Smooth muscle cell (in vitro differentiated cells): ENCODE results near the gene COX7A2. TPM values are rescaled to one million over a fixed set of nuclear protein-coding genes. Genes with fewer than 3 reads are reported as not detected.

Source experiments
- DNase-seq: peaks from one replicate; lab custom pipeline; 2025; ENCODE audit not compliant: unreplicated experiment; lab: John Stamatoyannopoulos, UW
- H2AFZ ChIP-seq: fragments of 200-600 bp; sonication (generic); 2 replicates; pipeline ENCODE4 v1.6.0; 2016; ENCODE audit warnings: antibody characterized with exemption, low read depth, mild to moderate bottlenecking
- H3F3A ChIP-seq: fragments of 200-600 bp; sonication (generic); 2 replicates; pipeline ENCODE4 v1.6.0; 2017; ENCODE audit warnings: antibody characterized with exemption, low read depth
- H3K27ac ChIP-seq: fragments of 200-600 bp; sonication (generic); 2 replicates; pipeline ENCODE4 v1.5.1; 2016; ENCODE audit warnings: low read depth, mild to moderate bottlenecking
- H3K27me3 ChIP-seq: fragments of 200-600 bp; sonication (generic); 2 replicates; pipeline ENCODE4 v1.6.1; 2016; ENCODE audit warnings: low read depth, mild to moderate bottlenecking
- H3K36me3 ChIP-seq: fragments of 200-600 bp; sonication (generic); 2 replicates; pipeline ENCODE4 v1.5.1; 2016; ENCODE audit warnings: low read depth
- H3K4me1 ChIP-seq: fragments of 200-600 bp; sonication (generic); 2 replicates; pipeline ENCODE4 v1.5.1; 2016; ENCODE audit warnings: low read depth
- H3K4me2 ChIP-seq: fragments of 200-600 bp; sonication (generic); 2 replicates; pipeline ENCODE4 v1.6.0; 2016; ENCODE audit warnings: mild to moderate bottlenecking
- H3K4me3 ChIP-seq: fragments of 200-600 bp; sonication (generic); 2 replicates; pipeline ENCODE4 v1.5.1; 2016; ENCODE audit warnings: mild to moderate bottlenecking
- H3K79me2 ChIP-seq: fragments of 200-600 bp; sonication (generic); 2 replicates; pipeline ENCODE4 v1.6.0; 2016; ENCODE audit warnings: low read depth, mild to moderate bottlenecking
- H3K9ac ChIP-seq: fragments of 200-600 bp; sonication (generic); 2 replicates; pipeline ENCODE4 v1.6.0; 2016; ENCODE audit warnings: low read depth
- H3K9me3 ChIP-seq: fragments of 200-600 bp; sonication (generic); replicated peaks from 2 replicates; pipeline ENCODE4 v1.5.1; 2016; ENCODE audit warnings: low read depth
- H4K20me1 ChIP-seq: fragments of 200-600 bp; sonication (generic); 2 replicates; pipeline ENCODE4 v1.6.0; 2016; ENCODE audit warnings: low read depth
- WGBS: methylation state at CpG from one replicate; pipeline ENCODE4 v1.1.7; 2016; ENCODE audit warnings: low lambda C conversion rate; 5-methylcytosine and 5-hydroxymethylcytosine counted together
- polyA plus RNA-seq: library from polyadenylated mRNA; unstranded; fragments of >200 nt; fragmentation: Nextera tagmentation; extraction: Ambion mirVana; gene quantifications from 2 replicates; pipeline ENCODE4 v1.2.1, GENCODE V29; 2016
- total RNA-seq: library from RNA; depleted of rRNA; stranded (reverse); fragments of >200 nt; gene quantifications from 2 replicates; pipeline ENCODE4 v1.2.3, GENCODE V29; 2014
- TF ChIP-seq, protein P1 (sequence below): fragments of 200-600 bp; sonication (generic); IDR thresholded peaks from 2 replicates; pipeline ENCODE4 v1.5.1; 2017; ENCODE audit warnings: borderline replicate concordance, mild to moderate bottlenecking, antibody characterized with exemption; ENCODE audit not compliant: insufficient read depth, poor library complexity, severe bottlenecking

The COX7A2 gene
- total and polyA plus RNA-seq, 2 experiments from 2014 or later = 802 to 1,287 TPM

DNA sequence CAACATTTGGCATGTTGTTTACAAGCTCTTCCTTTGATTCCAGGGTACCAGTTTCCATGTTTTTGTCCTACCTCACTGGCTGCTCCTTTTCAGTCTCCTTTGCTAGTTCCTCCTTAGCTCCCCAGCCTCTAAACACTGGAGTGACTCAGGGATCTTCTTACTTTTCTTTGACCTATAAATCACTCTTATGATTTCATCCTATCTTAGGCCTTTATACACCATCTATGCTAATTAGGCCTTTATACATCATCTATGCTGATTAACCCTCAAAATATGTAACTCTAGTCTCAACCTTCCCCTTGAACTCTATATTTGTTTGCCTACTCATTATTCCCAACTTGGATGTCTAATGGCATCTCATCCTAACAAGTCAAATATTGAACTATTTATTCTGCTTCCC lies 31.5 kb upstream of the COX7A2 start:
- Histone ChIP-seq H3K27me3 (no peaks in the 10 kb centered on the region), H3K9me3 (no peaks in the 10 kb centered on the region), H3K4me2 (peak overlapping the region; percentile 53), H3F3A (peaks cover 25% of the 10 kb centered on the region), H3K9ac (no peak overlapping the region), H3K27ac (peak overlapping the region; percentile 99), H3K4me3 (no peak overlapping the region), H3K36me3 (peaks cover 4% of the 10 kb centered on the region), H3K79me2 (peaks cover 91% of the 10 kb centered on the region), H3K4me1 (peaks cover 55% of the 10 kb centered on the region), H2AFZ (no peak overlapping the region), H4K20me1 (peaks cover 20% of the 10 kb centered on the region)
- DNase-seq = no peak
- TF ChIP-seq, protein P1, sequence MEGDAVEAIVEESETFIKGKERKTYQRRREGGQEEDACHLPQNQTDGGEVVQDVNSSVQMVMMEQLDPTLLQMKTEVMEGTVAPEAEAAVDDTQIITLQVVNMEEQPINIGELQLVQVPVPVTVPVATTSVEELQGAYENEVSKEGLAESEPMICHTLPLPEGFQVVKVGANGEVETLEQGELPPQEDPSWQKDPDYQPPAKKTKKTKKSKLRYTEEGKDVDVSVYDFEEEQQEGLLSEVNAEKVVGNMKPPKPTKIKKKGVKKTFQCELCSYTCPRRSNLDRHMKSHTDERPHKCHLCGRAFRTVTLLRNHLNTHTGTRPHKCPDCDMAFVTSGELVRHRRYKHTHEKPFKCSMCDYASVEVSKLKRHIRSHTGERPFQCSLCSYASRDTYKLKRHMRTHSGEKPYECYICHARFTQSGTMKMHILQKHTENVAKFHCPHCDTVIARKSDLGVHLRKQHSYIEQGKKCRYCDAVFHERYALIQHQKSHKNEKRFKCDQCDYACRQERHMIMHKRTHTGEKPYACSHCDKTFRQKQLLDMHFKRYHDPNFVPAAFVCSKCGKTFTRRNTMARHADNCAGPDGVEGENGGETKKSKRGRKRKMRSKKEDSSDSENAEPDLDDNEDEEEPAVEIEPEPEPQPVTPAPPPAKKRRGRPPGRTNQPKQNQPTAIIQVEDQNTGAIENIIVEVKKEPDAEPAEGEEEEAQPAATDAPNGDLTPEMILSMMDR = no peak

DNA sequence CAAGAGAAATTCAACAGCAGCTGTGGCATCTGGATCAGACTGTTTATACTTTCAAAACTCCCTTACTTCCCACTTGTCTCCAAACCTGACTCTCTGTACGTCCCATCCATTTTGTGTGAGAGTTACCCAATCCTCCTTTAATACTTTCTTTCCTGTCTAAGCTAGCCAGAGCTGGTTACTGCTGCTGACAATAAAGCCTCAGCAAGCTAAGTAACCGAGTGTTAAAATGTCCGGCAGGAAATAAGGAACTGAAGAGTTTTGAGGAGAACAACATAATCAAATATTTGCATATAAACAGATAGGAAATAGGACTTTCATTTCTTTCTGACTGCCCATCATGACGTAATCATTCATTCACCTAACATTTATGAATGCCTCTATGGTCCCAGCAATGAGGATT lies 29.4 kb upstream of the COX7A2 start:
- WGBS = 31% methylated on average over 4 of the region's 4 CpGs
- Histone ChIP-seq H2AFZ (no peak overlapping the region), H3K36me3 (peaks cover 4% of the 10 kb centered on the region), H3K79me2 (peaks cover 91% of the 10 kb centered on the region), H4K20me1 (peaks cover under 1% of the 10 kb centered on the region), H3K9ac (peak overlapping the region; percentile 95), H3K27me3 (no peaks in the 10 kb centered on the region), H3K9me3 (no peaks in the 10 kb centered on the region), H3K27ac (peak overlapping the region; percentile 99), H3K4me2 (peak overlapping the region; percentile 69), H3F3A (peaks cover 32% of the 10 kb centered on the region), H3K4me1 (peaks cover 48% of the 10 kb centered on the region), H3K4me3 (no peak overlapping the region)
- TF ChIP-seq, protein P1 = no peak
- DNase-seq = no peak

DNA sequence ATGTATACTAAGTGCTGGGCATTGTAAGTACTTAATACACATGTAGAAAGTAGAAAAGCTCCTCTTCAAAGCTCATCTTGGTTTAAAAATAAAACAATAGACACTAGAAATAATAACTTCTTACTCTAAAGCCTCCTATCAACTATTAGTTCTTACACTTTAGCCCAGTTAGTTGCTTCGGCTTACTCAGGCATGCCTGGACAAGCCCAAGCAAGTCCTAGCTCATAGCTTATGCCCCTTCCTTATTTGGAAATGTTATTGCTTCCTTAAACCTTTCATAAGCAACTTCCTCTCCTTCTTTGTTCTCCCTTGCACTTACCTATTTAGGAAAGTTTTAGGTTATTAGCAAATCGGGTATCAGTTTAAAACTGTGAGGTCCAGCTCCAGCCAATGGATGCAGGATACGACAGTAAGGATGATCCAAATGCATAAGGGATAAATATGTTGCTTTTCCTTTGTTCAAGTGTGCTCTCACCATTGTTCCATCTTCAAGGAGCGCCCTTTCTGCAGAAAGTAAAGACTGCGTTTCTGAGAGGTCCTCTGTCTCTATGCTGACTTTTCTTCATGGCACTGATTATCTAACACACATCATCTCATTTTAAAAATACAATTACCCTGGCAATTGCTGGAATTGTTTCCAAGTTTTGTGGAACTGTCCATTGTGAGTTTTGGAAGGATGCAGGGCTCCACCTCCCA lies 28.7 kb upstream of the COX7A2 start:
- Histone ChIP-seq H3K27ac (peak overlapping the region; percentile 99), H3K4me3 (no peak overlapping the region), H3K9me3 (no peaks in the 10 kb centered on the region), H3K79me2 (peaks cover 91% of the 10 kb centered on the region), H3K4me1 (peaks cover 49% of the 10 kb centered on the region), H3F3A (peaks cover 32% of the 10 kb centered on the region), H3K4me2 (peak overlapping the region; percentile 69), H3K36me3 (peaks cover 4% of the 10 kb centered on the region), H4K20me1 (peaks cover 3% of the 10 kb centered on the region), H3K27me3 (no peaks in the 10 kb centered on the region), H3K9ac (peak overlapping the region; percentile 95), H2AFZ (no peak overlapping the region)
- DNase-seq = no peak
- TF ChIP-seq, protein P1 = no peak
- 81% methylated on average over 5 of the region's 5 CpGs for WGBS

DNA sequence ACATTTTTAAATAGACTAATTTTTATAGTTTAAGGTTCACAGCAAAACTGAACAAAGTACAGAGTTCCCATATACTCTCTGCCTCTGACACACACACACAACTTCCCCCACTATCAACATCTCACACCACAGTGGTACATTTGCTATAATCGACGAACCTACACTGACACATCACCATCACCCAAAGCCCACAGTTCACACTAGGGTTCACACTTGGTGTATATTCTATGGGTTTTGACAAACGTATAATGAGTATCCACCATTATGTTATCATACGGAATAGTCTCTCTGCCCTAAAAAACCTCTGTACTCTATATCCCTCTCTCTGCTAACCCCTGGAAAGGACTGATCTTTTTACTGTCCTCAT lies 25.4 kb upstream of the COX7A2 start:
- no peak overlapping the region for H3K4me2 ChIP-seq
- peaks cover 97% of the 10 kb centered on the region for H3K79me2 ChIP-seq
- no peaks in the 10 kb centered on the region for H3K9me3 ChIP-seq
- no peak overlapping the region for H2AFZ ChIP-seq
- H4K20me1 ChIP-seq = peaks cover 34% of the 10 kb centered on the region
- 96% methylated on average over 4 of the region's 4 CpGs for WGBS
- TF ChIP-seq, protein P1 = no peak
- peaks cover 41% of the 10 kb centered on the region for H3K4me1 ChIP-seq
- H3K27me3 ChIP-seq = no peaks in the 10 kb centered on the region
- H3K9ac ChIP-seq = no peak overlapping the region
- H3K27ac ChIP-seq = peak overlapping the region; percentile 11
- no peak for DNase-seq
- no peak overlapping the region for H3K4me3 ChIP-seq
- peaks cover 15% of the 10 kb centered on the region for H3F3A ChIP-seq
- H3K36me3 ChIP-seq = peaks cover 4% of the 10 kb centered on the region
